ENCODE results near the gene RAD51C.
"Not testable (repeated sequence)": the region's sequence is repeated elsewhere in the genome, so short reads cannot be mapped to it uniquely, and the experiment has no call there.

The RAD51C gene

DNA sequence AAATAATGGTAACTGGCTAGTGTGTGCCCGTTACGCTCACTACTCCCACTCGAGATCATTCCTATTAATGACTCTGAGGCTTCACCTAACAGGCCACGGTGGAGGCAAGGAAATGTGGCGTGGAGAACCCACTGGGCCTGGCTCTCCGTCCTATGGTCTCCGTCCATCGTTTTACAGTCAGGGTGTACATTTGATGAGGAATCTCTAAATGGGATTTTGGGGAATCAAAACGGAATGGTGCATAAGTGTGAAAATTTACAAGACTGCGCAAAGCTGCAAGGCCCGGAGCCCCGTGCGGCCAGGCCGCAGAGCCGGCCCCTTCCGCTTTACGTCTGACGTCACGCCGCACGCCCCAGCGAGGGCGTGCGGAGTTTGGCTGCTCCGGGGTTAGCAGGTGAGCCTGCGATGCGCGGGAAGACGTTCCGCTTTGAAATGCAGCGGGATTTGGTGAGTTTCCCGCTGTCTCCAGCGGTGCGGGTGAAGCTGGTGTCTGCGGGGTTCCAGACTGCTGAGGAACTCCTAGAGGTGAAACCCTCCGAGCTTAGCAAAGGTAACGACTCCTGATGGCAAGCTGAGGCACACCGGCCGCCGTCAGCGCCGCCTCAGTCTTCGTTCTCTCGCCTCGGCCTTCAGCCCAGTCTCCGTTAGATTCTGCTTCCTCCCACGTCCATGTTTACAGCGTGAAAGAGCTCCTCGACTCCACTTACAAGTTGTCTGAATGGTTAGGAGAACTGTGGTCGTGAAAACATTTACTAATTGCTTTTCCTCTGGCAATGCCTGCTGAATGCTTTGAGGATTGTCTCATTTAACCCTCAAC is at the start of gene RAD51C:
Gene RAD51C (plus strand): TSS at position 364 of the 817 bp plus-strand sequence. CDS start 42 bp downstream, at position 406.
- peak; percentile 88 for DNase-seq (ENCODE audit: low read depth)

DNA sequence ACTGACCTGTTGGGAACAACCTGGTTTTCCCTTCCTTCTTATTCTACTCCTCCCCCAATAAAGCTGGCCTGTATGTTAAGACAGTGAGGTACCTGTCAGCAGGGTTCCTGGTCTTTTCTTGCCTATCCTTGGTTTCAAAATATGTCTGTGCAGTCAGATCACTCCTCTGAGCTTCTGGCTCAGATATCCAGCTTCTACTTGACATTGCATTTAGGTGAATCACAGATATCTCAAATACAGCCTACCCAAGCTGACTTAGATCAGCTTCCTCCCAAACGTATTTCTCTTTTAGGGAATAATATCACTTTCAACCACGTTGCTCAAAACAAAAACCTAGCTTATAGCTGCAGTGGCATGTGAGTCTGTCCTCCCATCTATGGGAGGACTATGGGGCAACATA is 49.3 kb upstream of the RAD51C start:
- no peak for DNase-seq (ENCODE audit: low read depth)

DNA sequence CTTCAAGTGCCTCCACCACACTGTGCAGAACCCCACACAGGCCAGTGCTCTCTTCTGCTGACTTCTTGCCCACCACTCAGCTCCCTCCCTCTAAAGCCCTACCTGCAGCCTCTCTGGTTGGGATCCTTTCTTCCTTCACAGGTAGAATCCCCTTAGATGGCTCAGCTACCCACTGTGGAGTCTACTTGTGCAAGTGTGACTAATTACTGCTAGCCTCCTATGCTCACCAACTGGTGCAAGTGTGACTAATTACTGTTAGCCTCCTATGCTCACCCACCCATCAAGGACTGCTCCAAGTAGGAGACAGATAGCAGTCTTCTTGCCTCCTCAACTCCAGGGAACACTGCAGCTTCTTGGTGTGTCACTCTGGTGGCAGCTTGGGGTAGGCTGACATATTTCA is 44.2 kb upstream of the RAD51C start:
- no peak for DNase-seq (ENCODE audit: low read depth)

DNA sequence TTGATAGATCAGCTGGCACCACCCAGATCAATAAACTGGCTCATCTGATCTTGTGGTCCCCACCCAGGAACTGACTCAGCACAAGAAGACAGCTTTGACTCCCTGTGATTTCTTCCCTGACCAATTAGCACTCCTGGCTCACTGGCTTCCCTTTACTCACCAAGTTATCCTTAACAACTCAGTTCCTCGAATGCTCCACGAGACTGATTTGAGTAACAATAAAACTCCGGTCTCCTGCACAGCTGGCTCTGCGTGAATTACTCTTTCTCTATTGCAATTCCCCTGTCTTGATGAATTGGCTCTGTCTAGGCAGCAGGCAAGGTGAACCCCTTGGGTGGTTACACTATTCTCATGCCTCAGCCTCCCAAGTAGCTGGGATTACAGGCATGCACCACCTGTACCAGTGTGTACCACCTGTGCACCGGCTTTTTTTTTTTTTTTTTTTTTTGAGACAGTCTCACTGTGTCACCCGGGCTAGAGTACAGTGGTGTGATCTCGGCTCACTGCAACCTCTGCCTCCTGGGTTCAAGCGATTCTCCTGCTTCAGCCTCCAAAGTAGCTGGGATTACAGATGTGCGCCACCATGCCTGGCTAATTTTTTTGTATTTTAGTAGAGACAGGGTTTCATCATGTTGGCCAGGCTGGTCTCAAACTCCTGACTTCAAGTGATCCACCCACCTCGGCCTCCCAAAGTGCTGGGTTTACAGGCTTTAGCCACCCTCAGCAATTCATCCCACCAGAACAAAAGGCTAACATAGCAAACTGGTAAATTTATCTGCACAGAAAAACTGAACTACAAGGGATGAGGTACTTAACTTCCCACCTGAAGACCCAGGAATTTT is 34.2 kb upstream of the RAD51C start:
- DNase-seq (ENCODE audit: low read depth) = not testable (repeated sequence)

DNA sequence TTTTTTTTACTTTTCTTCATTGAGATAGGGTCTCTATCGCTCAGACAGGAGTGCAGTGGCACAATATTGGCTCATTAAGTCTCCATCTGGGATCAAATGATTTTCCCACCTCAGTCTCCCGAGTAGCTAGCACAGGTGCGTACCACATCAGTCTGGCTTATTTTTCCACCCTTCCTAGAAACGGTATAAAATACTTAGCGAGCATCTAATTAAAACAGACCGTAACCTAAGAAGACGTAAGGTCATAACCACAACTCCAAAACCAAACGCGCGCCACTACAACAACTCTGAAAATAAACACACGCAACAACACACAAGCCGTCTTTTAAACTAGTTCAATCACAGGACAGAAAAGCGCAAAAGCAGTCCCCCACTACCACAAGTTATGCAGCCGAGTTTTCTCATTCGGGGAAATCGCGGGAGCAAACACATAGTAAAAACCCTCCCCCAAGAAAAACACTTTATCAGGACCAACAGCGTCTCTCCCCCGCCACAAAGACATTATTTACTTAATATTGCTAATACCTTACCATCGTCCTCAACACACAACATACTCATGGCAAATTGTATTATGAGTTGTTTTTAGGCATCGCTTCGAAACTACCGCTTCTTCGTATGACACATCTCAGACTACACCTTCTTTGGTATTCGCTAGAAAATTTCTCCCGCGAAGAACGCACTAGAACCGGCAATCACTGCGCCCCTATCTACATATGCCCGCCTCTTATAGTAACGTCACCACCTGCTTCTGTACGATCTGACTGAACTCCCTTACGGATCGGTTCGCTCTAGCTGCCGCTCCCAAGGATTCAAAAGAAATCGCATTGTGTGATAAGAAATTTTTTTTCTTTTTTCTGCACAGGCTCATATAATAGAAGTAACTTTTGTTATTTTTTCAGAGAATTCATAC is 33.3 kb upstream of the RAD51C start:
- DNase-seq (ENCODE audit: low read depth) = peak; percentile 57

DNA sequence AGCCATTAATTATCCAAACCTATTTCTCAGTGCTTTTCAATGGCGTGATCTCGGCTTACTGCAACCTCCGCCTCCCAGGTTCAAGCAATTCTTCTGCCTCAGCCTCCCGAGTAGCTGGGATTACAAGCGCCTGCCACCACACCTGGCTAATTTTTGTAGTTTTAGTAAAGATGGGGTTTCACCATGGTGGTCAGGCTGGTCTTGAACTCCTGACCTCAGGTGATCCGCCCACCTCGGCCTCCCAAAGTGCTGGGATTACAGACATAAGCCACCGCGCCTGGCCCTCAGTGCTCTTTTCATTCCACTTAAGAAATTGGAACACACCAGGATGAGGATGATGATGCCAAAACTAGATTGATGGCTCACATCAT is 32.7 kb upstream of the RAD51C start:
- not testable (repeated sequence) for DNase-seq (ENCODE audit: low read depth)

DNA sequence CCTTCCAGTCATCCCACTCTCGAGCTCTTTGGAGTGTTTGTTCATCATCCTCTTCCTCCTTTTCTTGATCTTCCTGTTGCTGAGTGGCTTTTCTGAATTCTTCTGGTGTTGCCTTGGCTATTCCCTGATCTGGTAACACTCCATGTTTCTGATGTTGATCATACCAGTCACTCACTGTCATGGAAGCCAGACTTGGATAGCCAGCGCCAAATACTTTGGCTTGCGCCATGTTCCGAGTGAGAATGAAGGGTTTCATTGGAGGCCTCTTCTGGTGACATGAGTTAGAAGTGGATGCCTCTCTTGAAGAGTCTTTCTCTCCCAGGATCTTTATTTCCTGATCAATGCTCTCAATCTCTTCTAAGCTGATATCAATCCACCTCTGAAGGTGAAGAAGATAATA is 31.8 kb upstream of the RAD51C start:
- DNase-seq (ENCODE audit: low read depth) = no peak

DNA sequence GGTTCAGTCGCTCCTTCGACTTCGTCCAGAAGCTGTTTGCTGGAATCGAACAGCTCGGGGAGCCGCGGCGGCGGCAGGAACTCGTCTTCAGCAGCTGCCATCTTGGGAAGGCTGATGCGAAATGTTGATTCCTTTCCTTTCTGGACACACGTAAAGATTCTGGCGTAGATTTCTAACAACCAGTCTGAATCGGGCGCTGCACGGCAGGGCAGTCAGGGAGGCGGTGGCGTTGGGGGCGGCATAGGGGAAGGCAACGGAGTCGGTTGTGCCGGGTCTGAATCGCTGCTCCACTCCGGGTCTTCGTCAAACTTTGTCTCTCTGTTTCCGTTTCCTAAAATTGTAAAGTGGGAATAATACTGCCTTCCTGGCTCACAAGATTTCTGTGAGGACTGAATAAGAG is 30.9 kb upstream of the RAD51C start:
- DNase-seq (ENCODE audit: low read depth) = no peak

DNA sequence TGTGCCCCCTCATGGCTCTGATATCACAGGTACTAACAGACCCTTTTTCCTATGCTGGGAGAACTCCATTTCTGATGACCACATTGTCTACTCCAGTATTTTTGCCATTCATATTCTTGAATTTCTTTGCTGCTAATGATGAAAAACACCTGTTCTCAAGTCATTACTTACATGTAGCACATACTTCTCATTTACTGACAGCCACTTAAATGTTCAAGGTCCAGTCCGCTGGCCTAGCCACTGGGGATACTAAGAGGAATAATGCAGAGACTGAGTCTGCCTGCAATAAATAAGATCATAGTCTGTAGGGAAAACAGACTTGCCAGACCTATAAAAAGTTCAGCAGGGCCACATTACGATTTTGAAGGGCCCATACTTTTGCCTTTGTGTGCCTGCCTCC is 28.1 kb upstream of the RAD51C start:
- no peak for DNase-seq (ENCODE audit: low read depth)

DNA sequence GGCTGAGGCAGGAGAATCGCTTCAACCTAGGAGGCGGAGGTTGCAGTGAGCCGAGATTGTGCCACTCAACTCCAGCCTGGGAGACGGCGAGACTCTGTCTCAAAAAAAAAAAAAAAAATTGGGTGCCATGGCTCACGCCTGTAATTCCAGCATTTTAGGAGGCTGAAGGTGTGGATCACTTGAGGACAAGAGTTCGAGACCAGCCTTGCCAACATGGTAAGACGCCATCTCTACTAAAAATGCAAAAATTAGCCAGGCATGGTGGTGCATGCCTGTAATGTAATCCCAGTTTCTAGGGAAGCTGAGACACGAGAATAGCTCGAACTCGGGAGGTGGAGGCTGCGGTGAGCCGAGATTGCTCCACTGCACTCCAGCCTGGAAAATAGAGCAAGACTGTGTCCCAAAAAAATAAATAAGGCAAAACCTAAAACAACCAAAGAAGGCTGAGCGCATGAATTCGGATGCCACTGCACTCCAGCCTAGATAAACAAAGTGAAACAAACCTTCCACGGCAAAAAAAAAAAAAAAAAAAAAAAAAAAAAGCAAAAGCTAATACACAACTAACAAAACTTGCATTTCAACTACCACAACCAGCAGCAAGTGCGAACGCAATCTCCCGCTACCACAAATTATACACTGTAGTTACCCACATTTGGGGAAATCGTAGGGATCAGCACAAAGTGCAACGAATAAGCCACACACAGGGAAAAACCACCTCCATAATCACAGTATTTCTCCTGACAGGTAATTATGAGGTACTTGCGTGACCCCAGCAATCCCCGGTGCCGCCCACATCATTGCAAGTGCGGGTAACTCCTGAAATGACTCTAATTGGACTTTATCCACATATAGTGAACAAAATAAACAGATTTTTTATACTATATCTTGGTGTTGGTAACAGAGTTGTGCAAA is 26.2 kb upstream of the RAD51C start:
- no peak for DNase-seq (ENCODE audit: low read depth)

DNA sequence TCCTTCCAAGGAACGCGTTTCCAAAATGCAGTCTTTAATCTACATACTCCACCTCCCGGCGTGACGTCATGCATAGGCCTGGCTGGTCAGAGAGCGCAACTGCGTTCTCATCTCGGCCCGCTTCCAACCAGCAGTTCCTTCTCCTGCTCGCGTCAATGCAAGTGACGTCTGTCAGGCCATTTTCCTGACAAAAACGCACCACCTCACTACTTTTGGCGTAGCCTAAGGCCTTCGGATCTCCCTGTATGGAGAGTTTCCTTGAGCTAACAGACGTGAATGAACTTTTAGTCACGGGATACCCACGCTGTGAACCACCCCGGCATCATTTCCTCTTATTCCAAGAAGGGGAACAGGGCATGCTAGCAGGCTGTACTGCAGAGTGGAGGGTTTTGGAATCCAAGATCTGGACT is 25.5 kb upstream of the RAD51C start:
- DNase-seq (ENCODE audit: low read depth) = peak; percentile 21

DNA sequence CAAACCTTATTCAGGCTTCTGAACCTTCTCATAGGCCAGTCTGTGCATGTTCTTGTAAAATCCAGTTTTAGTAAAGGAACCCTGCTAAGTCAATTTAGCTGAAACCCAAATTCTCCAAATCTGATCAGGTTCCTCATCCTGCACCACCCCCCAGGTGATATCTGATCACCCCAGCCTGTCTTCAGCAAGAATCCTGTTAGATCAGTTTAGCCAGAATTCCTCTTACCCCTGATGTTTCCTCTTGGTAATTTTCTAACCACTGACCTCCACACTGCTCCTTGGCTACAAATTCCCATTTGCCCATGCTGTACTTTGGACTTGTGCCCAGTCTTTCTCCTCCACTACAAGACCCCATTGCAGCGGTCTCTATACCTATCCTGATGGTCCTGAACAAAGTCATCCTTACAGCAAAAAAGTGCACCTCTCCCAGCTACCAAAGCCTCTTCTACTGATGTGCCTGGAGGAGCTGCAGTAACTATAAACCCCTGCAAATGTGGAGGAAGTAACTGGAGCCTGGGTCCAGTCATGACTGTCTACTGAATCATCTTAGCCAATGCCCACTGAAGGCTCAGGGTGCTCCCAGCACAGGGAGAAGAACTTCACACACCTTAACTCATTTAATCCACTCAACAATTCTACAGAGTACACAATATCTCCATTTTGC is 24.3 kb upstream of the RAD51C start:
- no peak for DNase-seq (ENCODE audit: low read depth)

DNA sequence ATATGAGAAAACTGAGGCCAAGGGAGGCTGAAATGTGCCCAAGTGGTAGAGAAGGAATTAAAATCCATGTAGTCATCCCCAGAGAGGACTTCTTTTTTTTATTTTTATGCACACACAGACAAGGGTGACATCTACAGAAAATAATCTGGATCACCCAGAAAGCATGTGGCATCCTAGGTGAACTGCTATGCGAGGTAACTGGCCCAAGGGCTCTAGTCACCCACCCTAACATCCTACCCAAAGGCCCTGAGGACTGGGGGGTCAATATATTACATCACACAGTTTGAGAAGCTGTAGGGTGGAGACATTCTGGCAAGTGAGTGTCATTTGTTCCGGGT is 23.8 kb upstream of the RAD51C start:
- no peak for DNase-seq (ENCODE audit: low read depth)

DNA sequence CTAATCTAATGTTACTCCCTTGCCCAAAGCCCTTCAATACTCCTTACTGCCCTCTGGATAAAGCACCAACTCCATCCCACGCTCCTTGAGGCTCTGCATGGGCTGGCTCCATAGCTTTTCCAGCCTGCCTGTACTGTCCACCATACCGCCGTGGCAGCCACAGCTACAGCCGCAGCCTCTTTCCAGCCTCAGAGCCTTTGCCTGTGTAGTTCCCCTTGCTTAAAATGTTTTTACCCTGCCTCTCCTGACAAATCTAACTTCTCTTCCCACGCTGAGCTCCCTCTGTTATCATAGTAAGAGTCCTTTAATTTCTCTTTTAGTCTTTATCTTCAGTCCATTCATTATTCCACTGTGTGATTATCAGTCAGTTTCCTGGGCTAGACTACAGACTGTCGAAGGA is 22.5 kb upstream of the RAD51C start:
- DNase-seq (ENCODE audit: low read depth) = no peak

DNA sequence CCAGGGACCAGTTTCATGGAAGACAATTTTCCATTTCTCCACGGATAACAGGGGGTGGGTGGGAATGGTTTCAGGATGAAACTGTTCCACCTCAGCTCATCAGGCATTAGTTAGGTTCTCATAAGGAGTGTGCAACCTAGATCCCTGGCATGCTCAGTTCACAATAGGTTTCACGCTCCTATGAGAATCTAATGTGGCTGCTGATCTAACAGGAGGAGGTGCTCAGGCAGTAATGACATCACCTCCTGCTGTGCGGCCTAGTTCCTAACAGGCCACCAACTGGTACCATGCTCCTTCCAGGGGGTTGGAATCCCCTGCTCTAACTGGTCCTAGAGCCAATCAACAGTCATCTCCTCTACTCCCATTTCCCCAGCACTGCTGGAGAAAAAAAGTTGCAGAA is 20.4 kb upstream of the RAD51C start:
- DNase-seq (ENCODE audit: low read depth) = no peak

DNA sequence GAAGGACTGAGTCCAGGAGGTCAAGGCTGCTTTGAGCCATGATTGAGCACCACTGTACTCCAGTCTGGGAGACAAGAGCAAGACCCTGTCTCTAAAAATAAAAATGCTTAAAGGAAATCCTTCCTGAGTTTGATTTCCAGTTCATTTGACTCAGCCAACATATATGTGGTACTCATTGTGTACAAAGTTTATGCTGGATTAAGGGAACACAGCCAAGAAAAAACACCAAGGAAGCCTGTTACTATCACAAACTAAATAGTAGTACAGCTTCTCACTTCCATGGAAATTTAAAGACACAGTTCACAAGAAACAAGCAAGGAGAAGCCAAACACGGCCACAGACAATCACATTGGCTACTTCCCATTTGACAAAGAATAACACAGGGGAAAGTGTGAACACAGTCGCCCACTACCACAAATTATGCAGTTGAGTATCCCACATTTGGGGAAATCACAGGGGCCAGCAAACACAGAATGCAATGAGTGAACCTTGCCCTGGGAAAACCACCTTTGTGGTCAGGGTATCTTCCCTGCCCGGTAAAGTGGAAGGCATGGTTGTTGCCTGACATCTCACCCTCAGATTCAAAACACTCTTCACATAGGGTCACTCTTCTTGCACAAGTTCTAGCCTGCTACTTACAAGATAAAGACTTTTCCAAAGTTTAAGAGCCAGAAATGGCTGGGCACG is 15.1 kb upstream of the RAD51C start:
- no peak for DNase-seq (ENCODE audit: low read depth)

DNA sequence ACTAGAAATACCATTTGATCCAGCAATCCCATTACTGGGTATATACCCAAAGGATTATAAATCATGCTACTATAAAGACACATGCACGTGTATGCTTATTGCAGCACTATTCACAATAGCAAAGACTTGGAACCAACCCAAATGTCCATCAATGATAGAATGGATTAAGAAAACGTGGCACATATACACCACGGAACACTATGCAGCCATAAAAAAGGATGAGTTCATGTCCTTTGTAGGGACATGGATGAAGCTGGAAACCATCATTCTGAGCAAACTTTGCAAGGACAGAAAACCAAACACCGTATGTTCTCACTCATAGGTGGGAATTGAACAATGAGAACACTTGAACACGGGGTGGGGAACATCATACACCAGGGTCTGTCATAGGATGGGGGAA is 14.1 kb upstream of the RAD51C start:
- not testable (repeated sequence) for DNase-seq (ENCODE audit: low read depth)

DNA sequence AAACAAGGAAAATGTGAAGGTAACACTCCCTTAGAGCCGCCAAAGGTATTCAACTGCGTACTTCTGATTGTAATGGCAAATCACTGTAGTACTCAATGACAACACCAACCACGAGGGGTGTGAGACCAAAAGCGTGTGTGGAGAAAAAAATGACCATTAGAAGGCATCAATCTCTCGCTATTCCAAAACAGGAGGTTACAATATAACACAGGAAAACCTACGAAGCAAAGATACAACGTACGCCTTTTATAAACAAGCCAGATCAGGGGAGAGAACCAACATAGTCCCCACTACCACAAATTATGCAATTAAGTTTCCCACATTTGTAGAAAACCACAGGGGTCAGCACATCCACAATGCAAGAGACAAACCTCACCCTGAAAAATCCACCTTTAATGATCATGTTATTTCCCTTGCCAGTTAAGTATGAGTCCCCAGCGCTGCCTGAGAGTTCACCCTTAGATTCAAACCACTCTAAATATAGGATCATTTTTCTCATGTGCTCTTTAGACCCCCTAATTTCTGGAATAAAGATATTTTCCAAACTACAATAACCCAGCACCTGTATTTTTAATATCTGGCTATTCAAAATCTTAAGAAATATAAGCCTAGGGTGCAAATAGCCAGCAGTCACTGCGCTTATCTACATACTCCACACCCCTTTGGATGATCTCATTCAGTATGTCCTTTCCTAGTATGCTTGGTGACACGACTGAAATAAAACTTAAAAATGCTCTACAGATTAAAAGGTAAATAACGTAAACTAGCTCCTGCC is 13.0 kb upstream of the RAD51C start:
- DNase-seq (ENCODE audit: low read depth) = no peak

DNA sequence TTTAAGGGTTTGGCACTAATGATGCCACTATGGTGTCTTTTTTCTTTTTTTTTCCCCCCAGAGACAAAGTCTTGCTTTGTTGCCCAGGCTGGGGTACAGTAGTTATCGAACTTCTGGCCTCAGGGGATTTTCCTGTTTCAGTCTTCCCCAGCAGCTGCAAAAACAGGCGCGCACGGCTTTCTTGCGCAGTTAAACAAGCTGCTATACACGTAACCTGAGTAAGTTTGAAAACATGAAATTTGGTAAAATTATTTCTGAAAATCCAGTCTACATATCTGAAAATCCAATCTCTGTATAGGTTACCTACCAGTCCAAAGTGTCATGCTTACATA is 12.4 kb upstream of the RAD51C start:
- no peak for DNase-seq (ENCODE audit: low read depth)

DNA sequence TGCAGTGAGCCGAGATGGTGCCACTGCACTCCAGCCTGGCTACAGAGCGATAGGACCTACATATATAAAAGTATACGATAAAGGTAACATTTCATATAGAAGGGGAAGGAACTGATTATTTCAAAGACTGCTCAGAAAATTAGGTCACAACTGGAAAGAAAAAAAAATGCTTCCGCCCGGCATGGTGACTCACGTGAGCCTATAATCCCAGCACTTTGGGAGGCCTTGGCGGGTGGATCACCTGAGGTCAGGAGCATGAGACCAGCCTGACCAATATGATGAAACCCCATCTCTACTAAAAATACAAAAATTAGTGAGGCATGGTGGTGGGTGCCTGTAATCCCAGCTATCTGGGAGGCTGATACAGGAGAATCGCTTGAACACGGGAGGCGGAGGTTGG is 8.4 kb upstream of the RAD51C start:
- no peak for DNase-seq (ENCODE audit: low read depth)
